WERI-Rb-1 (cell line): ENCODE measurements around the gene MSLN.
A peak's percentile ranks its signal among the peaks of the same experiment; 100 is the strongest.

ENCODE experiments used
- DNase-seq: peaks from one replicate; pipeline ENCODE4 v3.0.0-alpha.2; 2020
- H3K27ac ChIP-seq: fragments of 250-450 bp; sonication (Bioruptor Pico); 2 replicates; pipeline ENCODE4 v1.5.1; 2020; ENCODE audit warnings: mild to moderate bottlenecking, moderate library complexity
- H3K27me3 ChIP-seq: fragments of 250-450 bp; sonication (Bioruptor Pico); 2 replicates; pipeline ENCODE4 v1.5.1; 2021; ENCODE audit warnings: mild to moderate bottlenecking, low read depth, moderate library complexity; ENCODE audit not compliant: insufficient read depth, severe bottlenecking
- H3K36me3 ChIP-seq: fragments of 250-450 bp; sonication (Bioruptor Pico); 2 replicates; pipeline ENCODE4 v1.5.1; 2020; ENCODE audit warnings: mild to moderate bottlenecking, moderate library complexity
- H3K4me3 ChIP-seq: 2 replicates; pipeline ENCODE4 v1.5.1; 2011; ENCODE audit warnings: low read depth, mild to moderate bottlenecking, control low read depth, low read length
- H3K9me3 ChIP-seq: fragments of 250-450 bp; sonication (Bioruptor Pico); 2 replicates; pipeline ENCODE4 v1.5.1; 2021; ENCODE audit warnings: mild to moderate bottlenecking, moderate library complexity; ENCODE audit not compliant: severe bottlenecking
- CTCF ChIP-seq: IDR thresholded peaks from 2 replicates; pipeline ENCODE4 v1.5.1; 2011; ENCODE audit warnings: low read depth, mild to moderate bottlenecking, control low read depth, inconsistent platforms, low read length

Gene MSLN

DNA sequence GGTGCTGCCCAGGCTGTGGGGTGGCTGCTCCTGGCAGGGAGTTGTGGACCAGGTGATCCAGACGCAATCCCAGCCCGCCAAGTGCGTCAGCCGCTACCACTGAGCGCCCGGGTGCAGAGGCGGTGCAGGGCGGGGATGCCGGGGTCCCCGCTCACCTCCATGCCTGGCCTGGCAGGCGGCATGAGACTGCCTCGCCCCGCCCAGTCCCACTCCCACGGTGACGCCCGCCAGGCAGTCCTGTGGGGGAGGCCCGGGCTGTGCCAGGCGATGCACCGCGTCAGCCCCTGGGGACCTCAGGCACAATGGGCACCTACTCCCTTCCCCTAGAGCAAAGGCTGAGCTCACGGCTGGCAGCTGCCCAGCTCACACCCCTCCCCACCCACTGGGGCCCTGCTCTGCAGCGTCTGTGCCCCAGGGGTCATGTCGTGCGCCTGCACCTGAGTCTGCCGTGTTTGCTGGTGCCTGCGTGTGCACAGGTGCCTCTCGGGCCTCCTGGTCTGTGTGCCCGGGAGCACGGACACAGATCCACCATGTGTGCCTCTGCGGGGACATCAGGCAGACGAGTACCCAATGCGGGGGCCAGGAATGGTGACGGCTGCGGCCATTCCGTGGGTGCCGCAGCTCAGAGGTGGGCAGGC, 22.4 kb downstream of the MSLN start:
- no peak for TF ChIP-seq CTCF
- H3K27me3 ChIP-seq: no peaks in the 10 kb centered on the region
- H3K27ac ChIP-seq: no peak overlapping the region
- H3K4me3 ChIP-seq: no peak overlapping the region
- peaks cover 24% of the 10 kb centered on the region for H3K36me3 ChIP-seq
- H3K9me3 ChIP-seq: no peaks in the 10 kb centered on the region
- DNase-seq: no peak

DNA sequence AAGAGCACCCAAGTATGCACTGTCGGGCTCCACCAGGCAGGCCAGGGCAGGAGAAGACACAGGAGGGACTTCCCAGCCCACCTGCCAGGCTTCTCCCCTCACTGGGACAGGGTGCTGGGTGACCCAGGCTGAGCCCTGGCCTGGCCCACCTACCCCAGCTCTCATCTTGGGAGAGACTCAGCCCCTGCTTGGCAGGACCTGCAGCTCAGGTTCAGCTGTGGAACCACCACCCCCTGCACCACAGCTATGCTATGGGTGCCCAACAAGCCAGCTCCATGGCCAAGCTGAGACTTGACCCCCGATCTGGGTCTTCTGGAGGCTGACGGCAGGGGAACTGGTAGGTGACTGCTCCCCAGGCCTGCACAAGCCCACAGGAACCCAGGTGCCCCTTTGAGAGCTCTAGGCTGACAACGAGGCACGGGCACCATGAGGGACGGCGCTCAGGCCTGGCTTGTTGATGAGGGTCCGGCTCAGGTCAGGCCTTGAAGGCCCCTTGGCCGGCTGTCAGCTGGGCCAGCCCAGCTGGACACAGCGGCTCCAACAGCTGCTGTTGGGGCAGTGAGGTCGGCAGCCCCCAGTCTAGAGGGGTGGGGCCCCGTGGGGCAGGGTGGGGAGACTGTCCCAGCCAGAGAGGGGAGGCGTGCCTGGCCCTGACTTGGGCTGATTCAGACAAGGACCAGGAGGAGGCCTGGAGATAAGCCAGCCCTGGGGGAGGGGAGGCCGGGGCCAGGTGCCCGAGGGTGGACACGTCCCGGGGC, 23.0 kb downstream of the MSLN start:
- Histone ChIP-seq H3K9me3 (no peaks in the 10 kb centered on the region), H3K27me3 (no peaks in the 10 kb centered on the region), H3K36me3 (peaks cover 24% of the 10 kb centered on the region), H3K27ac (peak overlapping the region; percentile 21; the same call in 1 of the 2 replicates), H3K4me3 (no peak overlapping the region)
- no peak for TF ChIP-seq CTCF
- peak; percentile 68 for DNase-seq

DNA sequence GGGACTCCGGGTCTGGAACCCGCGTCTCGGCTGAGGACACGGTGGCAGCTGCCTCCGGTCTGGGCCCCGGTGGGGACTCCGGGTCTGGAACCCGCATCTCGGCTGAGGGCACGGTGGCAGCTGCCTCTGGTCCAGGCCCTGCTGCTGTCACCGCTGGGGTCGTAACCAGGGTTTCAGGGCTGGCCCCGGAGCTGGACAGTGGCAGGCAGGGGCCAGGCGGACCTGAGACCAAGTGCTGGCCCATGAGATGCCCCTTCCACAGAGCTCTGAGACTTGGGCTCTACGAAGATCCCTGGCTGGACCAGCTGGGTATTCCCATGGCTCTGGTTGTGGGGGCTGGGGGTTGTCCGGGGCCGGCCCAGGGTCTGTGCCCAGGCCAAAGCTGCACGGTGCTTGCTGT, 23.9 kb downstream of the MSLN start:
- no peak overlapping the region for H3K4me3 ChIP-seq
- peaks cover 27% of the 10 kb centered on the region for H3K36me3 ChIP-seq
- H3K27me3 ChIP-seq: no peaks in the 10 kb centered on the region
- DNase-seq: no peak
- no peaks in the 10 kb centered on the region for H3K9me3 ChIP-seq
- TF ChIP-seq CTCF: no peak
- no peak overlapping the region for H3K27ac ChIP-seq

DNA sequence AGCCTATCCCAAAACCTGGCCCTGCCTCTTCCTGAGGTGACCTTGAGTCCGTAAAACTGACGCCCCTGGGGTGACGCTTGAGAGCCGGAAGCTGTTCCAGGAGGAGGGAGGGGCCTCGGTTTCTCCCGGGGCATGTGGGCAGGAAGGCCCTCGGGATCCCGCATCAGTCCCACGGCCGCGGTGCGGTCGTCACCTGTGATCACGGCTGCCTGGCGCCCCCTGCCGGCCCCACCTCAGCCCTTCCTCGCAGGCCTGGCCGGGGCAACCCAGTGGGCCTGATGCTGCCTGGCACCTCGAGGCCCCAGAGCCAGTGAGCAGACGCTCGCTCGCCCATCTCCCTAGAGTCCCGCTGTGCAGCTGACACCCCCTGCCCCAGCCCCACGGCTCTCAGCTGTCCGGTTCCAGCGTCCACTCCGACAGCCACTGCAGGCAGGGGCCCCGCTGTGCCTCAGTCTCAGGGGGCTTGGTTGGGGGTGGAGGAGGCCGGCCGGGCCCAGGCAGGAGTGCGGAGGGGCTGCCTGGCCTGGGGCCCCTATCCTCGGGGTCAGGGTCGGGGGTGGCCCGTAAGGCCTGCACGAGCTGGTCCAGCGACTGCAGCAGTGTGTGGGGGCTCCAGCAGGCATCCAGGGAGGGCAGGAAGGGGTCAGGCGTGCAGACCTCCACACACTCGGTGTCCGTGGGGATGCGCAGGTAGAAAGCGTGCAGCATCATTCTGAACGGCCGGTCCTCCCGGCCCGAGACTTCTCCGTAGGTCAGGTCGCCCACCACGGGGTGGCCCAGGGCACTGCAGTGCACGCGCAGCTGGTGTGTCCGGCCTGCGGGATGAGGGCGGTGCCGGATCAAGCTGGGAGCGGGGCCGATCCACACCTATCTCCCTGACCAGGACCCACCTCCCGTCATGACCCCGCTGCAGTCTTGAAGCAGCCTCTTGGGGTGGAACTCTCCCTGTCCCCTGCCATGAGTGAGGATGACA, 25.3 kb downstream of the MSLN start:
- H3K36me3 ChIP-seq: peaks cover 42% of the 10 kb centered on the region

More for the DNA sequence above, 25.3 kb downstream of the MSLN start:
- Histone ChIP-seq H3K9me3 (no peaks in the 10 kb centered on the region), H3K27me3 (no peaks in the 10 kb centered on the region), H3K4me3 (no peak overlapping the region), H3K27ac (peak overlapping the region; percentile 56)
- DNase-seq: peak; percentile 91
- peak; percentile 93 for TF ChIP-seq CTCF
